ENCODE data around the gene CLP1.
A peak's percentile ranks its signal among the peaks of the same experiment; 100 is the strongest.

The CLP1 gene

DNA sequence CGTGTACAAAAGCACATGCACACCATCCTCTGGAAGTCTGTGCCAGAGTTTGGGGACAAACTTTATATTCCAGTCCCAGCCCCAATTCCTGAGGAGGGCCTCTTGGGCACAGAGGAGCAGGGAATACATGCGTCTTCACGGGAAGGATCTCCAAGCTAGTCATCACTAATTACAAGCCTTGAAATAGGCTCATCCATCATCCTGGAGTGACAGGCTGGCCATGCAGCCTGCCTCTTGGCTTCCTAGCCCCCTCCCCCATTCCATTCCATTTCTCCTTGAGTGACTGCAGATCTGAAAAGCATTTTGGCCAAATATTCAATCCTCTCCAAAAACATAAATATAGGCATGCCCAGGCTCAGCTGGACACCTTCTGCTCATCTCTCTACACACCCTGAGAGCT lies 35.3 kb upstream of the CLP1 start:
- no peak overlapping the region for H2BK120ac ChIP-seq (ENCODE audit: insufficient read depth, low read length, poor library complexity)
- H2BK5ac ChIP-seq (ENCODE audit: low read depth, low read length, poor library complexity), result no peak overlapping the region
- no peak overlapping the region for H3K27ac ChIP-seq (ENCODE audit: low read depth, low read length)
- DNase-seq, result no peak
- H3K9ac ChIP-seq (ENCODE audit: low read length), result no peak overlapping the region
- no peaks in the 10 kb centered on the region for H3K9me3 ChIP-seq (ENCODE audit: insufficient read depth, low read depth, low read length)
- WGBS (ENCODE audit: extremely low coverage, insufficient coverage, insufficient read length), result no CpG with 5 or more reads among the region's 3 CpGs
- H4K91ac ChIP-seq (ENCODE audit: low read depth, low read length), result no peak overlapping the region
- H3K14ac ChIP-seq (ENCODE audit: low read length), result no peak overlapping the region
- H3K4me1 ChIP-seq (ENCODE audit: control insufficient read depth in 1 of 2, insufficient read depth in 2 of 2, low read length in 2 of 2), result peaks cover 5 to 9% of the 10 kb centered on the region in 2 experiments
- H3K18ac ChIP-seq (ENCODE audit: low read length), result no peak overlapping the region
- no peak overlapping the region for H2AFZ ChIP-seq (ENCODE audit: insufficient read depth, low read length, poor library complexity)
- H3K23ac ChIP-seq (ENCODE audit: low read length), result no peak overlapping the region
- H3K79me2 ChIP-seq (ENCODE audit: control insufficient read depth, insufficient read depth, low read length, poor library complexity), result no peaks in the 10 kb centered on the region
- H2BK12ac ChIP-seq (ENCODE audit: low read length), result no peak overlapping the region
- no peak overlapping the region for H4K12ac ChIP-seq (ENCODE audit: low read depth, low read length)
- no peak overlapping the region for H2AK5ac ChIP-seq (ENCODE audit: low read length)
- H3K4me3 ChIP-seq (ENCODE audit: low read depth, low read length), result no peak overlapping the region
- H3K4ac ChIP-seq (ENCODE audit: low read depth, low read length), result no peak overlapping the region
- H3K36me3 ChIP-seq (ENCODE audit: control insufficient read depth in 1 of 2, insufficient read depth in 2 of 2, low read length in 2 of 2), result no peaks in the 10 kb centered on the region
- H4K8ac ChIP-seq (ENCODE audit: low read depth, low read length), result no peak overlapping the region
- no peak overlapping the region for H3K4me2 ChIP-seq (ENCODE audit: low read length)
- no peaks in the 10 kb centered on the region for H3K27me3 ChIP-seq (ENCODE audit: insufficient read depth, low read length)
- H3K79me1 ChIP-seq (ENCODE audit: low read length), result no peaks in the 10 kb centered on the region

GRCh38 chr11:57624864-57625263 lies 32.7 kb upstream of the CLP1 start:
- H3K36me3 ChIP-seq (ENCODE audit: control insufficient read depth in 1 of 2, insufficient read depth in 2 of 2, low read length in 2 of 2), result no peaks in the 10 kb centered on the region
- no CpG with 5 or more reads among the region's 2 CpGs for WGBS (ENCODE audit: extremely low coverage, insufficient coverage, insufficient read length)
- no peak overlapping the region for H4K8ac ChIP-seq (ENCODE audit: low read depth, low read length)
- H3K4me3 ChIP-seq (ENCODE audit: low read depth, low read length), result no peak overlapping the region
- H2AFZ ChIP-seq (ENCODE audit: insufficient read depth, low read length, poor library complexity), result no peak overlapping the region
- H3K4me2 ChIP-seq (ENCODE audit: low read length), result no peak overlapping the region
- H3K27ac ChIP-seq (ENCODE audit: low read depth, low read length), result no peak overlapping the region
- H3K79me1 ChIP-seq (ENCODE audit: low read length), result no peaks in the 10 kb centered on the region
- H3K9me3 ChIP-seq (ENCODE audit: insufficient read depth, low read depth, low read length), result no peaks in the 10 kb centered on the region
- H2BK12ac ChIP-seq (ENCODE audit: low read length), result no peak overlapping the region
- H3K27me3 ChIP-seq (ENCODE audit: insufficient read depth, low read length), result no peaks in the 10 kb centered on the region
- H4K12ac ChIP-seq (ENCODE audit: low read depth, low read length), result no peak overlapping the region
- H2BK120ac ChIP-seq (ENCODE audit: insufficient read depth, low read length, poor library complexity), result no peak overlapping the region
- no peak overlapping the region for H2AK5ac ChIP-seq (ENCODE audit: low read length)
- DNase-seq, result no peak
- H3K9ac ChIP-seq (ENCODE audit: low read length), result no peak overlapping the region
- no peak overlapping the region for H3K4ac ChIP-seq (ENCODE audit: low read depth, low read length)
- H3K14ac ChIP-seq (ENCODE audit: low read length), result no peak overlapping the region
- H3K23ac ChIP-seq (ENCODE audit: low read length), result no peak overlapping the region
- no peak overlapping the region for H3K18ac ChIP-seq (ENCODE audit: low read length)
- no peak overlapping the region for H4K91ac ChIP-seq (ENCODE audit: low read depth, low read length)
- H3K4me1 ChIP-seq (ENCODE audit: control insufficient read depth in 1 of 2, insufficient read depth in 2 of 2, low read length in 2 of 2), result peaks cover 5 to 9% of the 10 kb centered on the region in 2 experiments
- H2BK5ac ChIP-seq (ENCODE audit: low read depth, low read length, poor library complexity), result no peak overlapping the region
- no peaks in the 10 kb centered on the region for H3K79me2 ChIP-seq (ENCODE audit: control insufficient read depth, insufficient read depth, low read length, poor library complexity)

DNA sequence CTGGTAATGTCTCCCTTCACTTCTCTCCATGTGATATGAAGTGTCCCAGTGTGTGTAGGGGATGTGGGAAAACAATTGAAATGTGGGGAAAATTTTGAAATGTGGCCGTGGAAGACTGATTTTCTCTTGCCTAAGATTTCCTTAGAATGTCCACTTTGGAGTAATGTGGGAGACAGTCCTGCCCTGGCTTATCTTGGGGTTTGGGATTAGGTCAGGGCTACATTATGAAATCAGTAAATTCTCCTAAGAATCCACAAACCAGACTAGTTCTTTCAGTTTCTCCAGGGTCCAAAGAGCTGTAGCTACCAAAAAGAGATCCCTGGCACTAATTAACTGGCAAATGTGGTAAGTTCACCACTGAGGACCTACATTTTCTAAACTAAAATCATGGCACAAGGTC lies 30.7 kb upstream of the CLP1 start:
- Histone ChIP-seq H3K36me3 (ENCODE audit: control insufficient read depth in 1 of 2, insufficient read depth in 2 of 2, low read length in 2 of 2) (no peaks in the 10 kb centered on the region), H3K4ac (ENCODE audit: low read depth, low read length) (no peak overlapping the region), H3K4me1 (ENCODE audit: control insufficient read depth in 1 of 2, insufficient read depth in 2 of 2, low read length in 2 of 2) (peaks cover 5 to 9% of the 10 kb centered on the region in 2 experiments), H2AK5ac (ENCODE audit: low read length) (no peak overlapping the region), H2BK12ac (ENCODE audit: low read length) (no peak overlapping the region), H3K27me3 (ENCODE audit: insufficient read depth, low read length) (no peaks in the 10 kb centered on the region), H3K79me1 (ENCODE audit: low read length) (no peaks in the 10 kb centered on the region), H3K79me2 (ENCODE audit: control insufficient read depth, insufficient read depth, low read length, poor library complexity) (no peaks in the 10 kb centered on the region), H3K14ac (ENCODE audit: low read length) (no peak overlapping the region), H4K12ac (ENCODE audit: low read depth, low read length) (no peak overlapping the region), H3K4me2 (ENCODE audit: low read length) (no peak overlapping the region), H3K4me3 (ENCODE audit: low read depth, low read length) (no peak overlapping the region), H2BK5ac (ENCODE audit: low read depth, low read length, poor library complexity) (no peak overlapping the region), H3K9ac (ENCODE audit: low read length) (no peak overlapping the region), H3K23ac (ENCODE audit: low read length) (no peak overlapping the region), H4K8ac (ENCODE audit: low read depth, low read length) (no peak overlapping the region), H3K18ac (ENCODE audit: low read length) (no peak overlapping the region), H2BK120ac (ENCODE audit: insufficient read depth, low read length, poor library complexity) (no peak overlapping the region), H4K91ac (ENCODE audit: low read depth, low read length) (no peak overlapping the region), H2AFZ (ENCODE audit: insufficient read depth, low read length, poor library complexity) (no peak overlapping the region), H3K27ac (ENCODE audit: low read depth, low read length) (no peak overlapping the region), H3K9me3 (ENCODE audit: insufficient read depth, low read depth, low read length) (no peaks in the 10 kb centered on the region)
- no CpG with 5 or more reads among the region's 1 CpG for WGBS (ENCODE audit: extremely low coverage, insufficient coverage, insufficient read length)
- DNase-seq, result no peak

GRCh38 chr11:57630171-57630570 lies 27.4 kb upstream of the CLP1 start:
- Histone ChIP-seq H2BK120ac (ENCODE audit: insufficient read depth, low read length, poor library complexity) (no peak overlapping the region), H4K8ac (ENCODE audit: low read depth, low read length) (no peak overlapping the region)
- no CpG with 5 or more reads among the region's 2 CpGs for WGBS (ENCODE audit: extremely low coverage, insufficient coverage, insufficient read length)

More at GRCh38 chr11:57630171-57630570, 27.4 kb upstream of the CLP1 start:
- Histone ChIP-seq H3K4me1 (ENCODE audit: control insufficient read depth in 1 of 2, insufficient read depth in 2 of 2, low read length in 2 of 2) (peaks cover 3 to 4% of the 10 kb centered on the region in 2 experiments), H3K27me3 (ENCODE audit: insufficient read depth, low read length) (no peaks in the 10 kb centered on the region), H3K79me2 (ENCODE audit: control insufficient read depth, insufficient read depth, low read length, poor library complexity) (no peaks in the 10 kb centered on the region), H3K4me2 (ENCODE audit: low read length) (no peak overlapping the region), H3K23ac (ENCODE audit: low read length) (no peak overlapping the region), H3K36me3 (ENCODE audit: control insufficient read depth in 1 of 2, insufficient read depth in 2 of 2, low read length in 2 of 2) (no peaks in the 10 kb centered on the region), H3K9me3 (ENCODE audit: insufficient read depth, low read depth, low read length) (no peaks in the 10 kb centered on the region), H4K91ac (ENCODE audit: low read depth, low read length) (no peak overlapping the region), H3K4ac (ENCODE audit: low read depth, low read length) (no peak overlapping the region), H3K18ac (ENCODE audit: low read length) (no peak overlapping the region), H2AFZ (ENCODE audit: insufficient read depth, low read length, poor library complexity) (no peak overlapping the region), H3K27ac (ENCODE audit: low read depth, low read length) (no peak overlapping the region), H3K79me1 (ENCODE audit: low read length) (no peaks in the 10 kb centered on the region), H3K9ac (ENCODE audit: low read length) (no peak overlapping the region), H2BK5ac (ENCODE audit: low read depth, low read length, poor library complexity) (no peak overlapping the region), H3K4me3 (ENCODE audit: low read depth, low read length) (no peak overlapping the region), H4K12ac (ENCODE audit: low read depth, low read length) (no peak overlapping the region), H3K14ac (ENCODE audit: low read length) (no peak overlapping the region), H2AK5ac (ENCODE audit: low read length) (no peak overlapping the region), H2BK12ac (ENCODE audit: low read length) (no peak overlapping the region)
- peak in 1 of 2 donors; percentile 53 for DNase-seq
